ENCODE data around the gene PTPRN2.

- no peak for TF ChIP-seq CTCF (IDR thresholded peaks at IDR 0.05)
- no peak for TF ChIP-seq ZFX (IDR thresholded peaks at IDR 0.05; ENCODE audit: borderline replicate concordance)
Measured at GRCh38 chr7:158386355-158386618, 201.3 kb downstream of the PTPRN2 start.
